SU-DHL-6 (cell line): ENCODE data around the gene PEX12.

Experiments used
- H2AFZ ChIP-seq: fragments of 200-600 bp; sonication (generic); 2 replicates; pipeline ENCODE4 v1.6.1; 2014; ENCODE audit warnings: low read depth, mild to moderate bottlenecking, moderate library complexity, mixed read lengths, antibody characterized with exemption, low read length; ENCODE audit not compliant: severe bottlenecking
- H3F3A ChIP-seq: fragments of 200-600 bp; shearing (Covaris generic); 2 replicates; pipeline ENCODE4 v1.6.0; 2016; ENCODE audit warnings: antibody characterized with exemption, mild to moderate bottlenecking; ENCODE audit not compliant: insufficient read depth
- H3K27ac ChIP-seq: fragments of 200-600 bp; sonication (generic); 2 replicates; pipeline ENCODE4 v1.5.1; 2016; ENCODE audit warnings: low read depth, mild to moderate bottlenecking, low read length, moderate library complexity, mixed read lengths
- H3K27me3 ChIP-seq: fragments of 200-600 bp; sonication (generic), shearing (Covaris generic); 2 replicates; pipeline ENCODE4 v1.6.0; 2014; ENCODE audit warnings: mild to moderate bottlenecking, low read length
- H3K36me3 ChIP-seq: fragments of 200-600 bp; sonication (generic); 2 replicates; pipeline ENCODE4 v1.6.1; 2014; ENCODE audit warnings: mild to moderate bottlenecking, low read length, mixed read lengths
- H3K4me2 ChIP-seq: fragments of 300-600, 200-600 bp; shearing (Covaris generic), sonication (generic); 2 replicates; pipeline ENCODE4 v1.6.0; 2014; ENCODE audit warnings: low read length, low read depth, mild to moderate bottlenecking; ENCODE audit not compliant: poor library complexity, severe bottlenecking
- H3K4me3 ChIP-seq: fragments of 200-600 bp; sonication (generic); 2 replicates; pipeline ENCODE4 v1.5.1; 2014; ENCODE audit warnings: antibody characterized with exemption, low read length, mild to moderate bottlenecking, mixed read lengths; ENCODE audit not compliant: insufficient read depth, poor library complexity, severe bottlenecking
- H3K79me2 ChIP-seq: fragments of 200-600 bp; sonication (generic); 2 replicates; pipeline ENCODE4 v1.6.1; 2014; ENCODE audit warnings: mild to moderate bottlenecking, low read length, moderate library complexity; ENCODE audit not compliant: insufficient read depth
- H3K9ac ChIP-seq: fragments of 200-600 bp; sonication (generic); 2 replicates; pipeline ENCODE4 v1.7.0; 2014; ENCODE audit warnings: mild to moderate bottlenecking, low read length
- H3K9me2 ChIP-seq: fragments of 200-600 bp; sonication (generic); replicated peaks from 2 replicates; pipeline ENCODE4 v1.6.1; 2014; ENCODE audit warnings: low read length; ENCODE audit not compliant: insufficient read depth
- H3K9me3 ChIP-seq: fragments of 200-600 bp; sonication (generic); 2 replicates; pipeline ENCODE4 v1.6.1; 2014; ENCODE audit warnings: low read length, mixed read lengths; ENCODE audit not compliant: insufficient read depth
- H4K20me1 ChIP-seq: fragments of 200-600 bp; sonication (generic); 2 replicates; pipeline ENCODE4 v1.6.1; 2014; ENCODE audit warnings: low read depth, mild to moderate bottlenecking, antibody characterized with exemption, low read length, moderate library complexity, mixed read lengths
- CTCF ChIP-seq: fragments of 200-600 bp; sonication (generic); IDR thresholded peaks from one replicate; pipeline ENCODE4 v1.5.1; 2017; ENCODE audit warnings: antibody characterized with exemption, mild to moderate bottlenecking, low read length, moderate library complexity; ENCODE audit not compliant: insufficient read depth, poor library complexity, severe bottlenecking
- EZH2phosphoT487 ChIP-seq: fragments of 200-600 bp; sonication (generic), shearing (Covaris generic); conservative IDR thresholded peaks from 2 replicates; pipeline ENCODE4 v1.6.1; 2018; ENCODE audit warnings: mild to moderate bottlenecking, antibody characterized with exemption, low read length, moderate library complexity, mixed read lengths

PEX12 gene

GRCh38 chr17:35607239-35607847 is 29.0 kb upstream of the PEX12 start:
- no peaks in the 10 kb centered on the region for H4K20me1 ChIP-seq
- H3K79me2 ChIP-seq, result no peaks in the 10 kb centered on the region
- TF ChIP-seq CTCF, result no peak
- TF ChIP-seq EZH2phosphoT487, result no peak
- H2AFZ ChIP-seq, result no peak overlapping the region
- H3F3A ChIP-seq, result no peaks in the 10 kb centered on the region
- no peak overlapping the region for H3K27ac ChIP-seq
- no peaks in the 10 kb centered on the region for H3K27me3 ChIP-seq
- no peak overlapping the region for H3K9ac ChIP-seq
- H3K9me2 ChIP-seq, result no peaks in the 10 kb centered on the region
- H3K4me3 ChIP-seq, result no peak overlapping the region
- H3K4me2 ChIP-seq, result no peak overlapping the region
- no peaks in the 10 kb centered on the region for H3K9me3 ChIP-seq
- H3K36me3 ChIP-seq, result peaks cover 5% of the 10 kb centered on the region; the same call in 1 of the 2 replicates

GRCh38 chr17:35605678-35606077 is 27.3 kb upstream of the PEX12 start:
- Histone ChIP-seq H3K9me3 (no peaks in the 10 kb centered on the region), H3K9ac (no peak overlapping the region), H2AFZ (no peak overlapping the region), H4K20me1 (no peaks in the 10 kb centered on the region), H3K9me2 (no peaks in the 10 kb centered on the region), H3K4me3 (no peak overlapping the region), H3K27me3 (no peaks in the 10 kb centered on the region), H3F3A (peaks cover 2% of the 10 kb centered on the region; the same call in 1 of the 2 replicates), H3K36me3 (peaks cover 7% of the 10 kb centered on the region; the same call in 1 of the 2 replicates), H3K79me2 (no peaks in the 10 kb centered on the region), H3K4me2 (no peak overlapping the region), H3K27ac (no peak overlapping the region)
- TF ChIP-seq EZH2phosphoT487, result no peak
- no peak for TF ChIP-seq CTCF

GRCh38 chr17:35603674-35604073 is 25.3 kb upstream of the PEX12 start:
- no peak overlapping the region for H3K4me3 ChIP-seq
- no peaks in the 10 kb centered on the region for H3K27me3 ChIP-seq
- no peak overlapping the region for H3K9ac ChIP-seq
- H4K20me1 ChIP-seq, result no peaks in the 10 kb centered on the region
- no peaks in the 10 kb centered on the region for H3K79me2 ChIP-seq
- H2AFZ ChIP-seq, result no peak overlapping the region
- no peak overlapping the region for H3K4me2 ChIP-seq
- H3K36me3 ChIP-seq, result peaks cover 16% of the 10 kb centered on the region; the same call in 1 of the 2 replicates
- TF ChIP-seq EZH2phosphoT487, result no peak
- H3K9me3 ChIP-seq, result no peaks in the 10 kb centered on the region
- no peaks in the 10 kb centered on the region for H3K9me2 ChIP-seq
- H3F3A ChIP-seq, result peaks cover 8% of the 10 kb centered on the region; the same call in 1 of the 2 replicates
- no peak overlapping the region for H3K27ac ChIP-seq

GRCh38 chr17:35597604-35598003 is 19.2 kb upstream of the PEX12 start:
- Histone ChIP-seq H3K79me2 (peaks cover 13% of the 10 kb centered on the region), H3K9ac (no peak overlapping the region), H3K9me3 (no peaks in the 10 kb centered on the region), H3K4me3 (no peak overlapping the region), H3K9me2 (no peaks in the 10 kb centered on the region), H4K20me1 (no peaks in the 10 kb centered on the region), H3K4me2 (no peak overlapping the region), H3K27ac (no peak overlapping the region), H3K36me3 (peaks cover 20% of the 10 kb centered on the region; the same call in 1 of the 2 replicates), H3K27me3 (no peaks in the 10 kb centered on the region), H3F3A (peaks cover 11% of the 10 kb centered on the region; the same call in 1 of the 2 replicates), H2AFZ (no peak overlapping the region)
- TF ChIP-seq EZH2phosphoT487 (no peak), CTCF (no peak)
